ENCODE data around the gene TRAPPC5. TPM values are rescaled to one million over a fixed set of nuclear protein-coding genes. Genes with fewer than 3 reads are reported as not detected.

Gene TRAPPC5
- total RNA-seq, 1 experiment from 2014 or later = 124 TPM

- no peak for ATAC-seq
- ChIA-PET CTCF (interaction anchor here (1.1 to 1.5 kb wide), 2 partner anchors 108 to 123 kb away, joined by 4 to 5 read pairs; no protein-coding TSS in a partner anchor), POLR2A (no interaction called here)
- H3K4me3 Mint-ChIP-seq = no peak within 1 kb of the TSS
- H3K27ac Mint-ChIP-seq = no peak within 1 kb of the TSS
- H3K27me3 Mint-ChIP-seq (ENCODE audit: low read depth) = peaks cover 65% of the 10 kb centered on the region
- TF ChIP-seq ELF4 (CRISPR knock-in tag; IDR thresholded peaks at IDR 0.05; ENCODE audit: low read depth) (no peak), SP1 (CRISPR knock-in tag; conservative IDR thresholded peaks at IDR 0.05) (no peak), TP53 (CRISPR knock-in tag; IDR thresholded peaks at IDR 0.05) (no peak), SOX15 (CRISPR knock-in tag; IDR thresholded peaks at IDR 0.05) (no peak), FOXJ3 (CRISPR knock-in tag; IDR thresholded peaks at IDR 0.05; ENCODE audit: borderline replicate concordance) (no peak), SMAD4 (CRISPR knock-in tag; IDR thresholded peaks at IDR 0.05) (no peak), CREB1 (CRISPR knock-in tag; IDR thresholded peaks at IDR 0.05) (no peak), ZNF396 (CRISPR knock-in tag; IDR thresholded peaks at IDR 0.05; ENCODE audit: borderline replicate concordance) (no peak)
- DNase-seq (ENCODE audit: low spot score) = no peak
- H3K4me1 Mint-ChIP-seq = peaks cover 8% of the 10 kb centered on the region
- peaks cover 5% of the 10 kb centered on the region for H3K9me3 Mint-ChIP-seq
- H3K36me3 Mint-ChIP-seq = no peaks in the 10 kb centered on the region; the same call in 1 of the 2 replicates
Measured at GRCh38 chr19:7676854-7677253, 3.8 kb upstream of the TRAPPC5 start, which contains the start of gene MCEMP1. TSS of gene MCEMP1 (plus strand) at chr19:7677090. CDS start at chr19:7677121, 31 bp downstream.

DNA sequence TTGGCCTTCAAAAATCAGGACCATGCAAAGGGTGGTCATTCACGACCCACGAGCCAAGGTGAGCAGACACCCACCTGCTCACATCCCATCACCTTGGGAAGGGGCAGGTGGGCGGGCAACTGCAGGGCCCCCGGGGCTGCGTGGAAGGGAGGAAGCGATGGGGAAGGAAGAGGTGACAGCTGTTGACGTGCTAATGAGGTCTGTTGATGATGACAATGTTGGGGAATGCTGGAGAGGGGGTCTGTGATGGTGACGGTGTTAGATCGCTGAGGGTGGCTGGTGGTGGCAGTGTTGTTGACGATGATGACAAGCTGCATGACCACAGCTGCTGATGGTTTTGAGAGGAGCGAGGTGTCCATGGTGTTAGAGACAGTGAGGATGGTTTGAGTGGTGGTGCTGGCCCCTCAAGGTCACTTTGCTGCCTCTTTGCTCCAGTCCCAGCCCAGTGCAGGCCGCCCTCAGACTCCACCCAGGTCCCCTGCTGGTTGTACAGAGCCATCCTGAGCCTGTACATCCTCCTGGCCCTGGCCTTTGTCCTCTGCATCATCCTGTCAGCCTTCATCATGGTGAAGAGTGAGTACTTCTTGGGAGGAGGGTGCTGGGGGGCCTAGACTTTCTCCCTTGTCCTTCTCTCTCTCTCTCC lies 2.8 kb upstream of the TRAPPC5 start:
- ChIA-PET CTCF (interaction anchor here (0.9 to 1.7 kb wide), 3 partner anchors 36 to 122 kb away, joined by 3 to 10 read pairs (median 9); no protein-coding TSS in a partner anchor), POLR2A (no interaction called here)
- H3K27ac Mint-ChIP-seq = no peak overlapping the region
- H3K4me3 Mint-ChIP-seq = no peak overlapping the region
- peaks cover 5% of the 10 kb centered on the region for H3K36me3 Mint-ChIP-seq
- no peak for TF ChIP-seq CDX4 (CRISPR knock-in tag; IDR thresholded peaks at IDR 0.05; ENCODE audit: borderline replicate concordance)
- TF ChIP-seq, protein P1, sequence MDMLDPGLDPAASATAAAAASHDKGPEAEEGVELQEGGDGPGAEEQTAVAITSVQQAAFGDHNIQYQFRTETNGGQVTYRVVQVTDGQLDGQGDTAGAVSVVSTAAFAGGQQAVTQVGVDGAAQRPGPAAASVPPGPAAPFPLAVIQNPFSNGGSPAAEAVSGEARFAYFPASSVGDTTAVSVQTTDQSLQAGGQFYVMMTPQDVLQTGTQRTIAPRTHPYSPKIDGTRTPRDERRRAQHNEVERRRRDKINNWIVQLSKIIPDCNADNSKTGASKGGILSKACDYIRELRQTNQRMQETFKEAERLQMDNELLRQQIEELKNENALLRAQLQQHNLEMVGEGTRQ (CRISPR knock-in tag; IDR thresholded peaks at IDR 0.05) = no peak
- TF ChIP-seq RELA (CRISPR knock-in tag; IDR thresholded peaks at IDR 0.05; ENCODE audit: borderline replicate concordance) = no peak
- no peak for TF ChIP-seq ZNF396 (CRISPR knock-in tag; IDR thresholded peaks at IDR 0.05; ENCODE audit: borderline replicate concordance)
- TF ChIP-seq NR2C2 (CRISPR knock-in tag; IDR thresholded peaks at IDR 0.05) = no peak
- TF ChIP-seq, protein P2, sequence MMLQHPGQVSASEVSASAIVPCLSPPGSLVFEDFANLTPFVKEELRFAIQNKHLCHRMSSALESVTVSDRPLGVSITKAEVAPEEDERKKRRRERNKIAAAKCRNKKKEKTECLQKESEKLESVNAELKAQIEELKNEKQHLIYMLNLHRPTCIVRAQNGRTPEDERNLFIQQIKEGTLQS (CRISPR knock-in tag; conservative IDR thresholded peaks at IDR 0.05) = no peak
- no peak for TF ChIP-seq NR3C1 (CRISPR knock-in tag; conservative IDR thresholded peaks at IDR 0.05; ENCODE audit: low read depth)
- DNase-seq (ENCODE audit: low spot score) (no peak), ATAC-seq (no peak)
- H3K4me1 Mint-ChIP-seq = peaks cover 9% of the 10 kb centered on the region
- peaks cover 5% of the 10 kb centered on the region for H3K9me3 Mint-ChIP-seq
- H3K27me3 Mint-ChIP-seq (ENCODE audit: low read depth) = peaks cover 57% of the 10 kb centered on the region

DNA sequence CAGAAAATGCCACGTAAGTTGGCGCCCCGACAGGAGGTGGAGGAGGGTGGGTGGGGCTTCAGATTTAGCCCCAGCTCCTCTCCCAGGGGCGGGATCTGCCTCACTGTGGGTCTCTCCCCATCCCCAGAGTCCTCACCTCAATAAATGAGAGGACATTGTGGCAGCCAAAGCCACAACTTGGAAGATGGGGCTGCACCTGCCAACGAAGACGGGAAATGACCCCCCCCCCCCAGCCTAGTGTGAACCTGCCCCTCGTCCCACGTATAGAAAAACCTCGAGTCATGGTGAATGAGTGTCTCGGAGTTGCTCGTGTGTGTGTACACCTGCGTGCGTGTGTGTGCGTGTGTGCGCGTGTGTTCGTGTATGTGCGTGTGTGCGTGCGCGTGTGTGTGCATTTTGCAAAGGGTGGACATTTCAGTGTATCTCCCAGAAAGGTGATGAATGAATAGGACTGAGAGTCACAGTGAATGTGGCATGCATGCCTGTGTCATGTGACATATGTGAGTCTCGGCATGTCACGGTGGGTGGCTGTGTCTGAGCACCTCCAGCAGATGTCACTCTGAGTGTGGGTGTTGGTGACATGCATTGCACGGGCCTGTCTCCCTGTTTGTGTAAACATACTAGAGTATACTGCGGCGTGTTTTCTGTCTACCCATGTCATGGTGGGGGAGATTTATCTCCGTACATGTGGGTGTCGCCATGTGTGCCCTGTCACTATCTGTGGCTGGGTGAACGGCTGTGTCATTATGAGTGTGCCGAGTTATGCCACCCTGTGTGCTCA lies 1.5 kb upstream of the TRAPPC5 start:
- TF ChIP-seq SMAD4 (CRISPR knock-in tag; IDR thresholded peaks at IDR 0.05) (0 out of 2 replicates have a peak, but pooled peaks have one; percentile 28), NFE2L1 (CRISPR knock-in tag; IDR thresholded peaks at IDR 0.05) (no peak), NFATC4 (CRISPR knock-in tag; IDR thresholded peaks at IDR 0.05) (no peak), CDX4 (CRISPR knock-in tag; IDR thresholded peaks at IDR 0.05; ENCODE audit: borderline replicate concordance) (no peak), ETV6 (CRISPR knock-in tag; IDR thresholded peaks at IDR 0.05) (no peak), HMGXB4 (CRISPR knock-in tag; IDR thresholded peaks at IDR 0.05) (no peak), IRF2 (CRISPR knock-in tag; IDR thresholded peaks at IDR 0.05; ENCODE audit: borderline replicate concordance, low read depth) (no peak), ZNF425 (CRISPR knock-in tag; conservative IDR thresholded peaks at IDR 0.05) (no peak), USF1 (CRISPR knock-in tag; IDR thresholded peaks at IDR 0.05) (peak; percentile 42; the same call in 1 of the 2 replicates), ZBTB21 (CRISPR knock-in tag; IDR thresholded peaks at IDR 0.05; ENCODE audit: borderline replicate concordance) (no peak)
- peaks cover 9% of the 10 kb centered on the region for H3K4me1 Mint-ChIP-seq
- CTCF ChIA-PET = interaction anchor here (1.7 kb wide), 1 partner anchor 120 kb away, joined by 10 read pairs; no protein-coding TSS in a partner anchor
- H3K27ac Mint-ChIP-seq = no peak overlapping the region
- H3K4me3 Mint-ChIP-seq = no peak overlapping the region
- no peak for DNase-seq (ENCODE audit: low spot score)
- H3K27me3 Mint-ChIP-seq (ENCODE audit: low read depth) = peaks cover 43% of the 10 kb centered on the region
- POLR2A ChIA-PET = no interaction called here
- peaks cover under 1% of the 10 kb centered on the region for H3K9me3 Mint-ChIP-seq
- ATAC-seq = no peak
- peaks cover 11% of the 10 kb centered on the region for H3K36me3 Mint-ChIP-seq
